CD4-positive, alpha-beta T cell treated with Interferon gamma for 1 hour (primary cell): ENCODE data around the gene LDLRAD4.

ENCODE experiments used
- DNase-seq: peaks from one replicate; pipeline ENCODE4 v3.0.0-alpha.2; 2020

LDLRAD4 gene

DNA sequence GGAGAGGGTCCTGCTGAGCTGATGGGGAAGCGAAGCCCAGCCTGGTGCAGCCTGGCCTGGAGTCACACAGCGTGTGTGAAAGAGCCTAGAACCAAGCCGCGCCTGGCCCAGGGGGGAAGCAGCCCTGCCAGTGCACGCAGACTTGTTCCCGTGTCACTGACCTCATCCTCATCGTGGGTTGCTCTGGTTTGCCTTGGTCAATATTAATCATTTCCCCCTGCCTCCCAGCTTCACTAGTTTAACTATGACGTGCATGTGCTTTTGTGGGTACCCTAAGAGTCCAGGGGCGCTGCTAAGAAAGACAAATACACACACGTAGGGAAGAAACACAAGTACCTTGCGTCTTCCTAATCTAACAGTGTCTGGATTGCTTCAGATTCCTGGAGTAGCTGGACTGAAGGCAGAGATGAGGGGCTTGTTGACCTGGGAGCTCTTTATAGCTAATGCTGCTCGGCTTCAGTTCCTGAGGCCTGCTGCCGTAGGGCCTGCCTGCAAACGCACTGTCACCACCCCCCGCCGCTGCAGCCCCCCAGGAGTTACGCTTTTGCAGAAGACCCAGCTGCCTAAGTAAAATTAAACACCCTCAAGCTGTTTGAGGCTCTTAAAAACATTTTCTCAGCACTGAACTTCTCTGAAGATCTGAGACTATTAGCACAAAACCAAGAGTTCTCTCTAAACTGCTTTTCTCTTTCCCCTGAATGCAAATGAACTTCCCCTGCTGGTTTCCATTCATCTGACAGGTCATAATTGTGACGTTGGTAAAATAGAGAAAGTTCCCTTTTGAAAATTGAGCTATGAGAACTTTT is 348.6 kb downstream of the LDLRAD4 start:
- peak; percentile 81 for DNase-seq

GRCh38 chr18:13568443-13569392 is 350.2 kb downstream of the LDLRAD4 start:
- peak; percentile 61 for DNase-seq

DNA sequence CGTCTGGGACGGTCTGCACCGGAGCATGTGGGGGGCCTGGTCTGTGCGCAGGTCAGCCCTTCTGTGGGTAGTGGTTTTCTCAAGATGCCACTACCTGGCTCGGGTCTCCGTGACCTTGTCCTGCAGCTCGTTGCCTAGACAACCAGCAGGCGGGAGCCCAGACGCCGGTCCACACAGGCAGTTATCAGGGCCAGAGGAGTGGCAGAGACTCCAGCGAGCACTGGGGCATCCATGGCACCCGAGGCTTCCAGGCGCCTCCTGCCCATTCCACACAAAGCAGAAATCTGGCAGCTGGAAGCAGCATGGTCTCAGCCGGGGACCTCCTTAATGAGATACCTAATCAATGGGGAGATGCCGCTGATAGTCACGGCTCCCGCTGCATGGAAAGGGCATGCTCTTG is 351.7 kb downstream of the LDLRAD4 start:
- no peak for DNase-seq

DNA sequence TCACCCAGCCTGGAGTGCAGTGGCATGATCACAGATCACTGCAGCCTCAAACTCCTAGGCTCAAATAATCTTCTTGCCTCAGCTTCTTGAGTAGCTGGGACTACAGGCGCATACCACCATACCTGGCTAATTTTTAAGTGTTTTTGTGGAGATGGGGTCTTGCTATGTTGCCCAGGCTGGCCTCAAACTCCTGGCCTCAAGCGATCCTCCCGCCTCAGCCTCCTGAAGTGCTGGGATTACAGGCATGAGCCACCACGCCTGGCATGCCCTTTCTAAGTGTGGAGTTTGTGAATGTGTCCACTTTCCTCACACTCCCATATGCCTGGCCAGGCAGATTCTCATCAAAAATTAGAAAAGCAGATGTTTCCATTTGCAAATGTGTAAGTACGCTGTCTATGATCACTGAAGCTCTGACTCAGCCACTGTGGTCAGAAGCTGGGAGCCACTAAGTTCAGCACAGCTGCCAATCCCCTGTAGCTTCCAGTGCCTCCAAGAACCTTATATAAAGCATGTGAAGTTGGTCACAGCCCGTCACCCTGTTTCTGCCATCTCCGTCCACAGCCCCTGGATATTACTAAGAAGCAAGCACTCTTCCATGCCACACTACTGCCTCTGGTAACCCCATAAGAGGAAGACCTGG is 352.4 kb downstream of the LDLRAD4 start:
- DNase-seq = no peak

DNA sequence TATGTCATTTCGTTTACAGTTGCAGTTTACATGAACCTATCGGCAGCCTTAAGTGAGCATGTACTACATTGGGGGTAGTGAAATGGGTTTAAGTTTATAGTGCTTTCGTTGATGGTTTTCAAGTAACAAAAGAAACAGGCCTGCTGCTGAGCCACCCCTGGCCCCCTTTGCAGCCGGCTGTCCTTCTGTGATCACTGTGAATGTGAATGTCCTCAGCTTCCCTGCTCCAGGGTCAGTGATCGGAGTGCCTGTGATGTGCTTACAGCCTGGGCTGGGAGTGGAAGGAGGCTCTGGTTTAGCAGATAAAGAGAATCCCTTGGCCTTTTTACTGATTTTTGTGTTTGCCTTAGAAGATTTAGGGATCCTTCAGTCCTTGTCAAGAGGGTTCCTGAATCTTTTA is 353.6 kb downstream of the LDLRAD4 start:
- DNase-seq = no peak

- no peak for DNase-seq
These were observed 354.2 kb downstream of the LDLRAD4 start for GRCh38 chr18:13572721-13573120.

DNA sequence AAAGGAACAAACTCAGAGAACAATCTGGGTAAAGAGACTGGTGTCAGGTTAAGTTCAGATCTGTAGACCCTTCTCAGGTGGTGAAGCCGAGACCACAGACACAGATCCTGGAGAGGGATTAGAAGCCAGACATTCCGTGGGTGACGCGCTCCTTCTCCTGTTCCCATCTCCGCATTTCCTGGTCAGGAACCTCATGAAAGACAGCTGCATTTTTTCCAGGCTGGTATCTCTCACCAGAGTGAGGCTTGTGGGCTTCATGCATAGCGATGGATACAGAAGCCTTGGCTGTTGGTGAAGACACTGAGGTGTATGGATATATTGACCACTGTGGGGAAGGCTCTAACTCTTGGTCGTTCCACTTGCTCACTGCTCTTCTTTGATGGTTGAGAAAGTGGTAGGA is 355.2 kb downstream of the LDLRAD4 start:
- DNase-seq = no peak

GRCh38 chr18:13574355-13574754 is 355.8 kb downstream of the LDLRAD4 start:
- DNase-seq = no peak

DNA sequence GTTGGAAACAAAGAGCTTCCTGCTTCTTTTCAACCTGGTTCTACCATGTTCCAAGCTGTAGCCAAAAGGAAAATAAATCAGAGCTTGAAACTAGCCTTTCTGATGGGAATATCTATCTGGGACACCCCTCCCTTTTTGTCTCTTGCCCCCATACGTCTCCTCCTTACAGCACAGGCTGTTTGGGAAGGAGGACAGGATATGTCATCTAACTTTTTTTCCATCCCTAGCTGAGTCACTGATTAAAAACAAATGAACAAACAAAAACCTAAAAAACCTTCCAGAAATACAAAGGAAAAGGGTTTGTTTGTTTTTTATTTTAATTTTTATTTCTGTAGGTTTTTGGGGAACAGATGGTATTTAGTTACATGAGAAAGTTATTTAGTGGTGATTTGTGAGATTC is 356.2 kb downstream of the LDLRAD4 start:
- no peak for DNase-seq

GRCh38 chr18:13576598-13576997 is 358.0 kb downstream of the LDLRAD4 start:
- DNase-seq = no peak

DNA sequence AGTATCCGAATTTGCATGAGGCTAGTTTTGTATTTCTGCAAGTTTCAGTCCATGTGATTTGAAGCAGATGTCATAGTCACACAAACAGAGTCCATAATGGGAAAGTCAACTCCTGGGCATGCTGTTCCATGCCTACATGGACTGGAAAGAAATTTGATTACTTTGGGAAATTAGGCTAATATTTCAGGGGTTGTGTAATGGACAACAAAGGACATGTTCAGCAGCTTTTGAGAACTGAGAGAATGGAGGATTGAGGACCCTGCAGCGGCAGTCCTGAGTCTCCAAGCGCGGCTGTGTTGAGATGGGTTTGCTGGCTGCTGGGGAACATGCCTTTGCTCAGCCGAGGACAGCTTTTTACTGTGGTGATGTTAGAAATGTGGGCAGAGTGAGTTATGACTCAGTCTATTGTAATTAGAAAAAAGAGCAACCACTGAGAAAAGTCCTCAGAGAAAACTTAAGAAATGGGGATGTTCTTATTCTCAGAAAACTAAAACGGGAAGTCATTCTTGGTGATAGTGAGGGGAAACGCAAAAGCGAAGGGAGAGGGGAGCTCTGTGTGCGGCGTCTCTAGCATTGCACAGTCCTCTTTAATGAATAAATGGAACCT is 358.6 kb downstream of the LDLRAD4 start:
- peak; percentile 45 for DNase-seq

- no peak for DNase-seq
These were observed 359.2 kb downstream of the LDLRAD4 start for GRCh38 chr18:13577781-13578180.

DNA sequence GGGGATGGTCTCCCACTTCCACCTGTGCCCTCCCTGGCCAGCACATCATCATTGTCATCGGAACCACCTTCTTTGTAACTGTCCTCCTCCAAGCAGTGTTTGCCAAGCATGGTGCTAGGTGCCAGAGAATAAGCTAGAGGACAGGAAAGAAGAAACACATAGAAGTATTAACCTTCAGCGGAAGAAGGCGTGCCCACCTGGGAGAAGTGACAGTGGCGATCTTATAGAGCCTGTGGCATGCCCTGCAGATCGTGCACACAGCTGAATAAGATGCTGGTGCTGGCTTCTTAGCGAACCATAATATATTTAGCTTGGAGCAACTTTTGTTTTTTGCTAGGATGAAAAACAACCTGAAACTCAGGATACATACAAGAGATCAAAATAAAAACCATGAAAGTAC is 359.8 kb downstream of the LDLRAD4 start:
- no peak for DNase-seq

DNA sequence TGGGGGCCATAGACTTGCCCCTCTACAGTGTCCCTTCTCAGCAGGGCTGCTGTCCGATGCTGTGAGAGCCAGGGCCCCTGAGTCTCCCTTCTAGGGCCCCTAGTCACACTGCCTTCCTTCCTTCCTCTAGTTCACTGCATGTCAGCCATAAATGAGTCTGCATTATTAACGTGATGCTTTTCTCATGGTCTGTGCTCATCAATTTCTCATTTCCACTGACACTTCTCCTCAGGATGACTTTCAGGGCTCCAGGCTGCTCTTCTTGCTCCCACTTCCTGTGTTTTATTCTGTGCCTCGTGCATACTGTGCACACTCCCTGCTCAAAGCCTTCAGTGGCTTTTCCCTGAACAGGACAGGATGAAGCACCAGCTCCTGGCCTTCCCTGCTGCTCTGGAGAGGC is 361.3 kb downstream of the LDLRAD4 start:
- no peak for DNase-seq

GRCh38 chr18:13580351-13580750 is 361.8 kb downstream of the LDLRAD4 start:
- no peak for DNase-seq

GRCh38 chr18:13580991-13581390 is 362.4 kb downstream of the LDLRAD4 start:
- no peak for DNase-seq

DNA sequence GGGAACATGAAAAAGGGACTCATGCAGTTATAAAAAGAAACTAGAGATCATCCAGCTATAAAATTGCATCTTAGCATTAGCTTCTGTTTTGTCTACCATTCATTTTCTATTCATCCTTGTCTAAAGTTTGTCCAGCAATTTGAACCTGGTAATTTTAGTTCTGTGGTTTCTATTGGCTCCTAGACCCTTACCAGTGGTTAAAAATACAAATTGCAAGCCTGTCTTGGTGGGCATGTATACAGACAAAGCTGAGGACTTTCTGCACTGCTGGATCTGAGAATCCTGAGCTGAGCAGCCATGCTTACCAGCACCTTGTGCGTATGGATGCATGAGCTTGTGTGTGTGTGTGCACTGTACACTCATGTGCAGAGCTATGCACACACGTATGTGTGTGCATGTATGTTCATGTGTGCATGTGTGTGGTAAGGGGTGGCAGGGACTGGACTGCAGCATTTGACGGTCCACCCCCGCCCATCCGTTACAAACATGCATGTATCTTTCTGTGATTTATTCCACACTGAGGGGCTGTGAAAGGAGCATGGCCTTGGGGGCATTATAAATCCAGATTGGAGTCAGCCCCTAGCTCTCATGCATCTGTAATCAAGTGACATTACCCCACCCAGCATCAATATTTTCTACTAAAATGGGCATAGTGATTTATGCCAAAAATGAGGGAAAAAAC is 363.1 kb downstream of the LDLRAD4 start:
- DNase-seq = no peak

- no peak for DNase-seq
These were observed 363.7 kb downstream of the LDLRAD4 start for GRCh38 chr18:13582178-13582670.

DNA sequence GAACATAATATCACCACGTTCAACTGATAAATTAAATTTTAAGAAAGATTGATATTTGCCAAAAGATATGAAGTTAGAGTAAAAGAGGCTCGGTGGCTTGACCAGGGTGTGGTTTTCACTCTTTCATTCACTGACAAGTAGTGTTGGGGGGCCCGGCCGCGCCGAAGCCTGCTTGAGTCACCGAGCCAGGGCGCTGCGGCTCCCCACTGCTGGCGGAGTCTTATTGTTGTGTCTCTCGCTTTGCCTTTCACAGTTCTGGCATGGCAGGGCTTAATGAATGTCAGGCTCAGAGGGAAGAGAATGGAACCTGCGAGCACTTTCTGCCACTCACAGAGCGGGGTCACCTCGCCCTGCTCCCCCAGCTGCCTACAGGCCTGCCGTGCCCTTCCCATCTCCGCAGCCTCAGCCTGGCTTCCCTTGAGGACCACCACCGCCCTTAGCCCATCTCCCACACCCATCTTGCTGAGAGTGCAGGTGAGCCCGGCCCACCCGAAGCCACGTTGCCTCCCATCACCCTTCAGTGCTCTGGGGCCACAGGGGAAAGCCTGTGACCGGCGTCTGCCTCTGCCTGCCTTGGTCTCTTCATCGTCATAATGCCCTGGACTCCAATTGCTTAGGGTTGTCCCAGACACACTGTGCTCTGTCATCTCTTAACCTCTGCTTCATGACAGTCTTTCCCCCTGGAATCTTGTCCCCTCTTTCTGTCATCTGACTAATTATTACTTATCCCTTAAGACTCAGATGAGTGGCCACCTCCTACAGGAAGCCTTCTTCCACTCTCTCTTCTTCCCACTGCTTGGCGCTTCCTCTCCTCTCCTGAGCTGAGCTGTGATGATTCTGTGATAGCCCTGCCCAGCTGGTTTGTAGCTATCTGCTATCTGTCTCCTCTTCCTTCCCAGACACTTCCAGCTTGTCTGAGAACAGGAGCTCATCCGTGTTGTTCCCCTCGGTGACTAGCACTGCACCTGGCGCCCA is 365.3 kb downstream of the LDLRAD4 start:
- no peak for DNase-seq

- DNase-seq = no peak
These were observed 366.3 kb downstream of the LDLRAD4 start for GRCh38 chr18:13584825-13585224.
